Measurements from ENCODE around the gene CDH13. TPM values are rescaled to one million over a fixed set of nuclear protein-coding genes. Genes with fewer than 3 reads are reported as not detected.

The CDH13 gene
- total RNA-seq, 4 donors from 2014 or later: 6.4 to 19.7 (median 11.7) TPM

- no peak for TF ChIP-seq CTCF (IDR thresholded peaks at IDR 0.05; ENCODE audit: low read depth)
Measured at GRCh38 chr16:83253521-83253920, 626.8 kb downstream of the CDH13 start.

- no peak for TF ChIP-seq CTCF (IDR thresholded peaks at IDR 0.05; ENCODE audit: low read depth)
Measured at GRCh38 chr16:83258366-83258928, 631.7 kb downstream of the CDH13 start.

- no peak for TF ChIP-seq CTCF (IDR thresholded peaks at IDR 0.05; ENCODE audit: low read depth)
Measured at GRCh38 chr16:83266848-83267553, 640.2 kb downstream of the CDH13 start.

GRCh38 chr16:83268169-83268568, 641.4 kb downstream of the CDH13 start:
- no peak for TF ChIP-seq CTCF (IDR thresholded peaks at IDR 0.05; ENCODE audit: low read depth)

- TF ChIP-seq CTCF (IDR thresholded peaks at IDR 0.05; ENCODE audit: low read depth): no peak
Measured at GRCh38 chr16:83269048-83269447, 642.3 kb downstream of the CDH13 start.

GRCh38 chr16:83269541-83269940, 642.8 kb downstream of the CDH13 start:
- TF ChIP-seq CTCF (IDR thresholded peaks at IDR 0.05; ENCODE audit: low read depth): no peak

- no peak for TF ChIP-seq CTCF (IDR thresholded peaks at IDR 0.05; ENCODE audit: low read depth)
Measured at GRCh38 chr16:83270061-83270460, 643.3 kb downstream of the CDH13 start.
